GM21526 (cell line): ENCODE data around the gene PCLO.

Experiments used
- ATAC-seq: cut with Tn5 transposase; IDR thresholded peaks from one replicate; pipeline ENCODE4 v1.9.1; 2021; ENCODE audit warnings: moderate library complexity; ENCODE audit not compliant: unreplicated experiment, low FRiP score

The PCLO gene

DNA sequence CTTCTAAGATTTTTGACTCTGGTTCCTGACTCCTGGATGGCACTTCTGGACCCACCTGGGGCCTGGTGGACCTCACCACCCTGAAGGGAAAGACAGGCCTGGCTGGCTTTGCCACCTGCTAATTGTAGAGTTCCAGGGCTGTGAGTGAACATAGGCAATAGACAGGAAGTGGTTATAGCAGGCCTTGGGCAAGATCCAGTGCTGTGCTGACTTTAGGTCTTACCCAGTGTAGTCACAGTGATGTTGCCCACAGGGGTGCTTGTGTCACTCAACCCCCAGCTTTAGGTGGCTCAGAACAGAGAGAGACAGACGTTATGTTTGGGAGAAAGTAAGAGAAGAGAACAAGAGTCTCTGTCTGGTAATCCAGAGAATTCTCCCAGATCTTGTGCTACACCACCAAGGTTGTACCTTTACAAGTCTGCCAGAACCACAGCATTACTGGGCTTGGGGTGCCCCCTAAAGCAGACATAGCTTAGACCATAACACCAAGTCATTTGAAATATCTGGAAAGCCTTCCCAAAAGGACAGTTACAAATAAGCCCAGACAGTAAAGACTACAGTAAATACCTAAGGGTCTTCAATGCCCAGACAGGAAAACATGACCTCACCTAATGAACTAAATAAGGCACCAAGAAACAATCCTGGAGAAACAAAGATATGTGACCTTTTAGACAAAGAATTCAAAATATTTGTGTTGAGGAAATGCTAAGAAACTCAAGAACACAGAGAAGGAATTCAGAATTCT, 303.4 kb downstream of the PCLO start:
- ATAC-seq = no peak

DNA sequence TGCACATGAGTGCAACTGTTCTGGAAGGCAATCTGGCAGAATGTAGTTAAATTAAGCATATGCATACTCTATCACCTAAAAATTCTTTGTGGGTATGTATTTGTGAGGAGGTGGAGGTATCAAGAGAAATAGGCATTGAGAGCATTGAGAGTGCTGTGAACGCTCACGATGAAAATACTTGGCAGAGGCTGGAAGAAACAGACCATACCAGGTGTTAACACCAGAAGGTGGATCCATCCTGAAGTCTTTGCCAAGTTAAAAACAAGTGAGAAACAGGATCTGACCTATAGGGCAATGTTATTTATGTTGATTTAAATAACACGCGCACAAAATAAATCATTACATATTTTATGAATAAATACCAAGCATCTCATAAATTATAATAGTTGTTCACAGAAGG, 311.6 kb downstream of the PCLO start:
- ATAC-seq = no peak

DNA sequence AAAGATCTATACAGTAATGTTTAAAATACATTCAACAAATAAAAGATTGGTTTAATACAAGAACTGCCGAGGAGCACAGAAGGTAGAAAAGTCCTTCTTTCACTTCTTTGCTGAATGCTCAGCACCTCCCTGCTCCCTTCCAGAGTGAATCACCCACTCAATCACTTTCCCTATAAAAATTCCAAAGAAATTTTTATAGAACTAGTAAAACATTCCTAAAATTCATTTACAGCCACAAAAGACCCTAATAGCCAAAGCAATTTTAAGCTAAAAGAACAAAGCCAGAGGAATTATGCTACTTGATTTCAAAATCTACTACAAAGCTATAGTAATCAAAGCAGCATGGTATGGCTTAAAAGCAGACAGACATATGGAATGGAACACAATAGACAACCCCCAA, 320.9 kb downstream of the PCLO start:
- ATAC-seq = no peak

DNA sequence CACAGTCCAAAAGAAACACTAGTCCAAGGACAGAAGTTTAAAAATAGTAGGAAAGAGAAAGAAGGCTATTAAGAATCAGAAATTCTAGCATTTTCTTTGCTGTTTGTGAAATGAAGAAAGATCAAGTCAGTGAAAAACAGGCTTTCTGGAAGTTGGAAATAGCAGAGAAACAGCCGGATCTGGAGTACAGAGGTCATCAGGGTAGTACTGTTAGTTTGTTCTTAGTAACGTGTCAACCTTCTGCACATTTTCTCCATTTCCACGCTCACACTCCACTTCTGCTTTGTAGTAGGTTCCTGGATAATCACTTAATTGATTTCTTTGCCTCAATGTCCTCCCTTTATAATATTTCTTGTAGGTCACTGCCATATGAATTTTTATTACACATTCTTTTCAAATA, 322.6 kb downstream of the PCLO start:
- ATAC-seq = no peak

DNA sequence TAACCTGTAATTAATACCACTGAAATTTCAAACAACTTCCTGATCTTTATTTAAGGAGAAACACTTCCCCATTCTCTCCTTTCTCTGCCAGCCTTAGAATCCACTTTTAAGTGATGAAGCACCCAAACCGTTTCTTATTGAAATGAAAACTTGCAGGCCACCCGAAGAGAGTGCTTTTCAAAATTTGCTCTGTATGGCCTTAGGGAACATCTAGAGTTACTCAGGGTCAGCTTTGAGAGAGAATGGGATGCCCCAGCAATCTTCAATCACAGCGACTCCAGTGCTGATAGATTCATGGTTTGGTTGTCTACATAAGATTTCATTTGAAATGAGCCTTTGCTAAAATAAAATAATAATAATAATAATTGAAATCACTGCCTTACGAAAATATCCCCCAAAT, 323.1 kb downstream of the PCLO start:
- no peak for ATAC-seq

DNA sequence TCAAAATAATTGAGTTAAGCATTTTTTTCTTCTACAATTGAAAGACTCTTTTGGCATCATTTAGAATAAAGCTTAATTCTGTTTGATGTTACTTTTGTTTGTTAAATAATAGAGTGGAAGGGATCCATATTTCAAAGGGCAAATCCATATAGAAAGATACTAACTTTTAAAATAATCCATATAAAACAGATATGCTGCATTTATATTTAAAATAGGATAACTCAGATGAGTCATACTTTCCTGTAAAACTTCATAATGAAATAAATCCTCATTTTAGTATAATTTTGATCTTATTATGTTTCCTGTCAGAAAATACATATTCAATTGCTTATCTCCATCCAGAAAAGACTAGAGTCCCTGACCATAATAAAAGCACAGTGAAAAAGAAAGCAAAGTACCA, 323.6 kb downstream of the PCLO start:
- ATAC-seq = no peak

DNA sequence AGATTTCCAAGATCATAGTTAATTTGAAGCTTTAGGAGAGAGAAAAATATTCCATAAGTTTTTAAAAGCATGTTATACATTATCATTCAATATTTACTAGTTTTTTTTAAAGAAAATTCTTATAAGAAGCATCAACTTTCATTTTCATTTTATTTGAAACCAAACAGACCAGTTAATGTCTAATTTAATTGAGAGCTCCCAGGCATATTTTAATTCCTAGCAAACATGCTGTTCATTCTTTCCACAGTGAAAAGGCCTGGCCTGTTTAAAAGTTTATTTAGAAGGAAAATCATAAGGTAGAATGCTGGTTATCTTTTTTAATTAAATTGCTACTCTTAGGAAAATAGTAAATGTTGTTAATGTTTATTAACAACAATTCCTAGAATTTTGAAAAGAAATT, 324.4 kb downstream of the PCLO start:
- ATAC-seq = no peak

DNA sequence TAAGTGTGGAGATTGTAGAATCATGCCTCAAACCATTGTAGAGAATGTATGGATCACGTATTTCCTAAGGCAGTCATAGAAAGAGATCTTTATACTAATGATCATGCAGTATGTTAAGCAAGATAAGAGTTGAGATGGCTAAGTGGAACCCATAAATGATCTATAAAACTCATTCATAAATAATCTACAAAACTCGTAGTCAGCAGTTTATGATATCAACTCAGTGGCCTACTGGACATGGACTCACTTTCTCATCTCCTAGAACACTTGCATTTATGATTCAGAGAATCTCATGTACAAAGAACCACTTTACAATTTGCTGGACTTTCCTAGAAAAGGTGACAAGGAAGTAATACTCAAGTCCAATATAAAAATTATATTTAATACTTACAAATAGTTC, 339.6 kb downstream of the PCLO start:
- ATAC-seq = no peak

DNA sequence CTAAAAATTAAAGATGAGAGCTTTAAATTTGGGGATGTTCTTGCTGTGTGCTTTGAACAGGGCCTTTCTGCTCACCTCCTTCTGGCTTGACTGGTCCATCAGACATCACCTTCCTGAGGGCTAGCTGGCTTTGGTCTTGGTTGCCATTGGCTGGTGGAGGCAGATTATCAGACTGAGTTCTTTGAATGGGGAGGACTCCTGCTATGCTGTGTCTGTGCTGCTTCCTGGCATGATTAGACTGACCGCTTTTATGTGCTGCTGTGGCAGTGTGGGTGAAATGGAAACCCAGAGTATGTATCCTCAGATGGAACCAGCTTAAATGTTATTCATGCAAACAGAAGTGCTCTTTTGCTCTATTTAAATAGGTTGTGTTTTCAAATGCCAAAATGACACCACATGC, 341.6 kb downstream of the PCLO start:
- ATAC-seq = no peak

DNA sequence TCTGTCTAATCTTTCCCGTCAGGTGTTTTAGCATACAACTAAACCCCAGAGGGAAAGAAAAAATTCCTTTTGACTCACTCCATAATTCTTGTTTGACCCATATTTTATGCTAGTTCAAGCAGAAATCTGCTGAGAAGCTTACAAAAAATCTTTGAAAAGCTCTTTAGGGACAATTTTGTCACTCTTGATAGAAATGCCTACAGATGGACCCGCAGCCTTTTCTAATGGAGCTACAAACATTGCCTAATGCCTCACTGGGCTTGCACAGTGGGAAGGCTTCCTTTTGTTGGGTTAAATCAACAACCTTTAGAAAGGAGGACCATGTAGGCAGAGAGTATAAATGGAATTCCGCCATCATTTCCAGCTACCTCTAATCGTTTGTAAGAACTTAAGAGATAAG, 344.5 kb downstream of the PCLO start:
- no peak for ATAC-seq

DNA sequence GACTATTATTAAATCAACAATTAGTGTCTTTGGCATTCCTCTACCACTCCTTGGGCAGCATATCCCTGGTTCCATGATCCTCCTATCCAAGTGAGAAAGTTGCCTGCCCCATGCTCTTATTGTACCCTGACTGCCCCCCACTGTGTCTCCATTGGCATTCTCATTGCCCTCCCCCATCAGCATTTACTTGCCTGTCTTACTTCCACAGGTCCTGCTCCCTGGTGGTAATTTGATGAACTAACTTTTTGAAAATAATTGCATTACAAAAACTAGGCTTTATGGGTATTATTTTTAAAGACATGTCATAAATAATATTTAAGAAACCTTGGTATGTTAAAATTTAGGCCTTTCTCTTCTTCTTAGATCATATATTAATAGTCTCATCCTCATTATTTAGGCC, 346.4 kb downstream of the PCLO start:
- no peak for ATAC-seq

DNA sequence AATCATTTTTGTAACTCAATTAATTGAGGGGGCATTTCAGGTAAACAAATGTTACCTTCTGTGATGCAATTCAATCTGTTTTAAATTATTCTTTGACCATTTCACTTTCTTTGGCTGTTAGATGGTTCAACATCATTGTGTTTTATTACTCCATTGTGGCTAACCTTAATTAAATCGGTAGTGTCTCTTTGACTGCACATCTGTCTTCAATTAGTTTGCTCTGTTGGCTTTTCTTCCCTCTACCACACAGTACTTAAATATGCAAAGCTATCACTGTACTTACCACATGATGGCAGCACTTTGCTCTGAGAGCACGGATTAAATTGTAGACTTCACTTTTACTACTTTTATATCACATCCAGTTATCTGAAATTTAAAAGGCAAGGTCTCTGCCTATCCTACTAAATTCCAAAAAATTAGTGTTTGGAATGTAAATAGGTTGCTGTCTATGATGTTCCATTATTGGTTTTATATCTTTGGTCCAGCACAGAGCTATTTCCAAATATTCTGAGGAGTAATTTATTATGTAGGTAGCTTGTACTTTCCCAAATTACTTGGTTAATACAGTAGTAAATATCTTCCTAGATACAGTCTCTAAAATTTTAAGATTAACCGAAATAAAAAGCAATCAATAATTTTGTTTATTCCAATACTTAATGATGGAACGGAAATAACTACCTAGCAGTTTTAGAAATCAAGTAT, 352.0 kb downstream of the PCLO start:
- no peak for ATAC-seq

DNA sequence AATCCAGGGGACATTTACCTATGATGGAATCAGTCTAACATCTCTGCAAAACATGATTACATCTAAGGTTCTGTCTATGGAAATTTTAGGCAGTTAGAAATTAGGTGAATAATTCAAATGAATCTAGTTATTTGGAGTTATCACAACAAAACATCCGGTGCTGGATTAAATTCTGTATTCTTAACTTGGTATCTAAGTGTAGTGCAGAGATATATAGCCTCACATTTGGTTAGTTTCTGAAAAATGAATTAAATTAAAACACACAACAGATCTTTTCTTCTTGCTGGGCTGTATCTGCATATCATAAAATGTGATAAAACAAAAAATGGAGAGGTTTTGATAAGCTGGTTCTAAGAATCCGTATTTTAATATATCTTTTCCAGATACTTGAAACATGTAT, 354.1 kb downstream of the PCLO start:
- ATAC-seq = no peak

DNA sequence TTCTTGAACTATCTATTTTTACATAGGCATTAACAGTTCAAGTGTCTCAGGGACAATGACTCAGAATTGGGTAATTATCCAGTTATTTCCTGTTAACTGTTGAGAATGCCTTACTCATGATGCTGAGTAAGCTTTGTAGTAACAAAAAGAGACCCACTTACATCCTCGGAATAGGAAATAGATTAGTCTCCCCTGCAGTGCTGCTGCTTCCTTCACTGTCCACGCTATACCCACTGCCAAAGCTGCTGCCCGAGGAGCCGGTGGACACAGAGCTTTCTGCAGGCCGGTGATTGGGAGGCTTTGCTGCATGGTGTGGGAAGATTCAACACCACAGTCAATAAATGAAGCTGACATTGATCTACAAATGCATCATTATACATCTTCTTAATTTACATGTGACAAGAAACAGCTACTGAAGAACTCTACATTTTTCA, 357.1 kb downstream of the PCLO start:
- no peak for ATAC-seq

DNA sequence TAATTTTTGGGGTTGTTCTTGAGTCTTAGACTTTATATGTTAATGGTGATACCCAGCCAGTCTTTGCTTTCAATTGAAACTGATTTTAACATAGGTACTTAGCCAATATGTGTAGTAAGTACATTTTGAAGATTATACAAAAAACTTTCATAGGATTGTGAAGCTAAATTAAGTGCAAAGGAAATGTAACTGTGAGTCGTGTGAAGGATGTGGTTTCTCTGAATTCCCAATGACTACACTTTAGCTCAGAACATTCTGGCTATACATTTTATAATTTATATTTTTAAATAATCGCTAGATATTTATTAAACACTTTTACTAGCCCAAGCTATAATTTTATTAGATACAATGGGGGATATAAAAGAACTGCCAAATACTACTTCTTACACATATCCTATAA, 359.3 kb downstream of the PCLO start:
- ATAC-seq = no peak

DNA sequence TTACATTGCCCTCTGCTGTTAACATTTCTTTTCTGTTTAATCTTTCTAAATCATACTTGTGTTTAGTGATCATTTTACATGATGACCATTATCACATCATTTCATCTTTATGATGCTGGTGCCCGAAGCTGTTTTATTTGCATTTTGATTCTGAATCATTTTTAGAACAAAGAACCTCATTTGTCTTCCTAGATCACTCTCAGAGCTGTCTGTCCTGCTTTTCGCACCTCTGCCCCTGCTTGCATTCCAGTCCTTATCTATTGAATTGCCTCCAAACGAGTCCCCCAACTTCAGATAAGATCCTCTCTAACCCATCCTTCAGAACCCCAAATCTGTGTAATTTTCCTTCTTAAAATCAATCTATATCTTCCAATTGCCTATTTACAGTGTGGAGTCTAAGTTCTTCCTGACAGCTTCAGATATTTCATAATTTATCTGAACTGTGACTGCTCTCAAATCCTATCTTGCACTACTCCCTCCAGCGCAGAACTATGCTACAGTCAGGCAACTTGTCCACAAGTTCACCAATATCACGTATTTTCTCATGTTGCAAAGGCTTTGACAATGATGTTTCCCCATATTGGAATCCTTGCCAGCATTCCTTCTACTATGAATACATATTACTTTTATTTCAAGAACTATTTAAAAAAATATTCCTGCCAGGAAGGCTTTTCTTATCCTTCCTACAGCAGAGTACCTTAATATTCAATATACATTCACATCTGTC, 372.6 kb downstream of the PCLO start:
- ATAC-seq = no peak

DNA sequence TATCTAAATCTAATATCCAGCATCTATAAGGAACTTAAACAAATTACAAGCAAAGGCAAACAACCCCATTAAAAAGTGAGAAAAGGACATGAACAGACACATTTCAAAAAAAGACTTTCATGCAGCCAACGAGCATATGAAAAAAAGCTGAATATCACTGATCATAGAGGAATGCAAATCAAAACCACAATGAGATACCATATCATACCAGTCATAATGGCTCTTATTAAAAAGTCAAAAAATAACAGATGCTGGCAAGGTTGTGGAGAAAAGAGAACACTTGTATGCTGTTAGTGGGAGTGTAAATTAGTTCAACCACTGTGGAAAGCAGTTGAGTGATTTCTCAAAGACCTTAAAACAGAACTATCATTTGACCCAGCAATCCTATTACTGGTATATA, 384.7 kb downstream of the PCLO start:
- no peak for ATAC-seq

DNA sequence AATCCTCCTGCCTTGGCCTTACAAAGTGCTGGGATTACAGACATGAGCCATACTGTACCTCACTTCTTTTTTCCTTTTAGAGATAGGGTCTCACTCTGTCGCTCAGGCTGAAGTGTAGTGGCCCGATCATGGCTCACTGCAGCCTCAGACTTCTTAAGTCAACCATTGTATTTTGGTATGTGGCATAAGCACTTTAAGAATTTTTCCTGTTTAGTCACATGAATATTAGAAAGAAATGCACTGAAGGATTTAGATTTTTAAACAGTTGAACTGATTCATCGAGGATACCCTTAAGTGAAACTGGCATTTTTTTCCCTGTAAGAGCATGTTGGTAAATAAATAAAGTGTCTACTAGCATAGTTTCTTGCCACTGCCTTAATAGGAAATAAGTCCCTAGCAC, 399.8 kb downstream of the PCLO start:
- ATAC-seq = no peak

DNA sequence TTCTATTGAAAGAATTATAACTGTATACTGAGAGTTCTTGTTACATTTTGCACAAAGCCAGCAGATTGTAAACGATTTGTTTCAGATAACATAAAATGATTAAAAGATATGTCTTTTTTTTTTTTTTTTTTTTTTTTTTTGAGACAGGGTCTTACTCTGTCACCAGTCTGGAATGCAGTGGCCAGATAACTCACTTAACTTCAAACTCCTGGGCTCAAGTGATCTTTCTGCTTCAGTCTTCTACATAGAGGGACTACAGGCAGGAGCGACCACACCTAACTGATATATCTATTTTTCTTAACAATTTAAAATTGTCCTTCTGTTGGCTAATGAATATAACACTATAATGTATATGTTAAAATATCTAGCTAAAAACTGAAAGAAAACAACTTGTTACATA, 401.9 kb downstream of the PCLO start:
- ATAC-seq = no peak

DNA sequence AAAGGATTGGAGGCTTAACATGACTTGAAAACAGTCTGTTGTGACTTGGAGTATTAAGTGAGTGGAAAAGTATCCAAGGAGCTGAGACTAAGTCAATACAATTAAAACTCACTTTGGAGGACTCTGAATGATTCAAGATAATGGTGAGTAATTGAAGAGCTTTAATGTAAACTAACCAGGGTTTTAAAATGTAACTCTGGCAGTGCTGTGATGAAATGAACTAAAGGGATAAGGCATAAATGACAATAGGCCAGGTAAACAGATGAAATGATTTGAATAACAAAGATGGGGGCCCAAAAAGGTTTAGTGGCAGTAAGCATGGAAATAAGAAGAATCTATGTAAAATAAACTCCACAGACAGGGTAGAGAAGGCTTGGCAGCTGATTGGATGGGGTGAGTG, 402.6 kb downstream of the PCLO start:
- ATAC-seq = no peak

DNA sequence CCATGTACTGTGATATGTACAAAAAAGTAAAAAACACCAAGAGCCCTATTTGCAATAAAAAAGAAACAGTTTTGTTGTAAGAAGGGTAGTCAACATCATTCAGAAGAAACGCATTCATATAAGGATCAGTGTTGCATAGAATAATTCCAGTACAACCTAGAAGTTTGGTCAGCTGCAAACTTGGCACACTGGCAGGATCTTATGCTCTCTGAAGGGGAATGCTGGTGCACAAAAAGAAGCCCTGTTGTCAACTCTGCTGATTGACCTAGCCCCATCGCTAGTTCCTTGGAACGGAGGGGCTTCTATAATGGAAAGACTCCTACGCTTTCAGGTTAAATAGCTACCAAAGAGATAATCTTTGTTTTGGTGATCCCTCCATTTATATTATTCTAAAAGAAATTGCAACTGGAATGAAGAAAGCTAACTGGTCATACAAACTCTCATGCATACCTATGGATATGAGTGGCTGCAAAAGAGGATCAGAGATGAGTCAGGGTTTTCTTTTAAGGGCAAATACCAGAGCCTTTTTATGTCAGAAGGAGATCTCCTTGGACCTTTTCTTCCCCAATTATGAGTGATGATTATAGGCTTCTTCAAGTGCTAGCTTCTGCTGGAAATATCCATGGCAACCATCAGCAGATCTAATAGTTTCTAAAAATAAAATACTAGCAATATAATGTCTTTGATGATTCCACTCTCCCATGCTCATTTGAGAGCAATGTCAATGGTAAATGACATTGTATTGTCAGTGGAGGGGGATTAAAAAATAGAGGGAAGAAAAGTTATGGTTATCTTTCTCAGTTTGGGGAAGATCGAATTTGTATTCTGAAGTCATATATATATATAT, 406.8 kb downstream of the PCLO start:
- ATAC-seq = no peak
